Ishikawa (cell line): ENCODE data around the gene SMIM32.

Experiments
- CEBPB ChIP-seq: IDR thresholded peaks from 2 replicates; pipeline ENCODE4 v1.6.1; 2012
- CREB1 ChIP-seq: IDR thresholded peaks from 2 replicates; pipeline ENCODE4 v1.6.1; 2012; ENCODE audit warnings: low read depth
- EGR1 ChIP-seq: IDR thresholded peaks from 2 replicates; pipeline ENCODE4 v1.6.1; 2012
- EP300 ChIP-seq: IDR thresholded peaks from 2 replicates; pipeline ENCODE4 v1.6.1; 2012; ENCODE audit warnings: borderline replicate concordance
- FOXM1 ChIP-seq: IDR thresholded peaks from 2 replicates; pipeline ENCODE4 v1.6.1; 2012; ENCODE audit warnings: low read depth, borderline replicate concordance
- MAX ChIP-seq: IDR thresholded peaks from 2 replicates; pipeline ENCODE4 v1.6.1; 2012
- NFIC ChIP-seq: IDR thresholded peaks from 2 replicates; pipeline ENCODE4 v1.6.1; 2012
- RAD21 ChIP-seq: IDR thresholded peaks from 2 replicates; pipeline ENCODE4 v1.6.1; 2012; ENCODE audit warnings: low read depth
- TAF1 ChIP-seq: IDR thresholded peaks from 2 replicates; pipeline ENCODE4 v1.6.1; 2012; ENCODE audit warnings: low read depth, mild to moderate bottlenecking
- TCF12 ChIP-seq: IDR thresholded peaks from 2 replicates; pipeline ENCODE4 v1.6.1; 2012; ENCODE audit warnings: low read depth
- TEAD4 ChIP-seq: IDR thresholded peaks from 2 replicates; pipeline ENCODE4 v1.6.1; 2012
- USF1 ChIP-seq: IDR thresholded peaks from 2 replicates; pipeline ENCODE4 v1.6.1; 2012
- YY1 ChIP-seq: IDR thresholded peaks from 2 replicates; pipeline ENCODE4 v1.6.1; 2012; ENCODE audit warnings: low read depth
- ZBTB7A ChIP-seq: IDR thresholded peaks from 2 replicates; pipeline ENCODE4 v1.6.1; 2012; ENCODE audit warnings: low read depth
- TF ChIP-seq, protein P1 (sequence below): IDR thresholded peaks from 2 replicates; pipeline ENCODE4 v1.6.1; 2012; ENCODE audit warnings: low read depth, mild to moderate bottlenecking

Gene SMIM32

DNA sequence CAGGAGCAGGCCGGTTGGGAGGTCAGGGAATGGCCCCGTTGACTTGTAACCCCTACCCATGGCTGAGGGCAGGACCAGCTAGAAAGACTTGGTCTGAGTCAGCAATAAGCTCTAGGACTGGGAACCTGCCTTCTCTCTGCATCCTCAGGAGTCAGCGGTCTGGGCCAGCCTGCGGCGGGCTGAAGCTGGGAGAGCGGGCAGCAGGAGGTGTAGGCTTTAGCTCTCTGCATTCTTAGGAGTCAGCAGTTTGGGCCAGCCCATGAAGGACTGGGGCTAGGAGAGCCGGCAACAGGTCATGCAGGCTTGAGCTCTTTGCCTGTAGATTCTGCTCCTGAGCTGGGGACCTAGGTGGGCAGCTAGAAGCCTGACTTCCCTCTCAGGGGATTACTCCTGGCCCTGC, 6.4 kb upstream of the SMIM32 start:
- no peak for TF ChIP-seq TEAD4
- TF ChIP-seq EGR1 = no peak
- TF ChIP-seq FOXM1 = no peak
- TF ChIP-seq, protein P1, sequence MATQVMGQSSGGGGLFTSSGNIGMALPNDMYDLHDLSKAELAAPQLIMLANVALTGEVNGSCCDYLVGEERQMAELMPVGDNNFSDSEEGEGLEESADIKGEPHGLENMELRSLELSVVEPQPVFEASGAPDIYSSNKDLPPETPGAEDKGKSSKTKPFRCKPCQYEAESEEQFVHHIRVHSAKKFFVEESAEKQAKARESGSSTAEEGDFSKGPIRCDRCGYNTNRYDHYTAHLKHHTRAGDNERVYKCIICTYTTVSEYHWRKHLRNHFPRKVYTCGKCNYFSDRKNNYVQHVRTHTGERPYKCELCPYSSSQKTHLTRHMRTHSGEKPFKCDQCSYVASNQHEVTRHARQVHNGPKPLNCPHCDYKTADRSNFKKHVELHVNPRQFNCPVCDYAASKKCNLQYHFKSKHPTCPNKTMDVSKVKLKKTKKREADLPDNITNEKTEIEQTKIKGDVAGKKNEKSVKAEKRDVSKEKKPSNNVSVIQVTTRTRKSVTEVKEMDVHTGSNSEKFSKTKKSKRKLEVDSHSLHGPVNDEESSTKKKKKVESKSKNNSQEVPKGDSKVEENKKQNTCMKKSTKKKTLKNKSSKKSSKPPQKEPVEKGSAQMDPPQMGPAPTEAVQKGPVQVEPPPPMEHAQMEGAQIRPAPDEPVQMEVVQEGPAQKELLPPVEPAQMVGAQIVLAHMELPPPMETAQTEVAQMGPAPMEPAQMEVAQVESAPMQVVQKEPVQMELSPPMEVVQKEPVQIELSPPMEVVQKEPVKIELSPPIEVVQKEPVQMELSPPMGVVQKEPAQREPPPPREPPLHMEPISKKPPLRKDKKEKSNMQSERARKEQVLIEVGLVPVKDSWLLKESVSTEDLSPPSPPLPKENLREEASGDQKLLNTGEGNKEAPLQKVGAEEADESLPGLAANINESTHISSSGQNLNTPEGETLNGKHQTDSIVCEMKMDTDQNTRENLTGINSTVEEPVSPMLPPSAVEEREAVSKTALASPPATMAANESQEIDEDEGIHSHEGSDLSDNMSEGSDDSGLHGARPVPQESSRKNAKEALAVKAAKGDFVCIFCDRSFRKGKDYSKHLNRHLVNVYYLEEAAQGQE = no peak
- TF ChIP-seq CEBPB = no peak
- no peak for TF ChIP-seq MAX
- no peak for TF ChIP-seq TAF1
- no peak for TF ChIP-seq YY1

GRCh38 chr5:136198453-136198852, 5.5 kb upstream of the SMIM32 start:
- TF ChIP-seq CREB1 (no peak), ZBTB7A (no peak), CEBPB (no peak), RAD21 (no peak)
- TF ChIP-seq, protein P1 = no peak

GRCh38 chr5:136197462-136198142, 4.6 kb upstream of the SMIM32 start:
- no peak for TF ChIP-seq TEAD4
- no peak for TF ChIP-seq EP300
- no peak for TF ChIP-seq NFIC

DNA sequence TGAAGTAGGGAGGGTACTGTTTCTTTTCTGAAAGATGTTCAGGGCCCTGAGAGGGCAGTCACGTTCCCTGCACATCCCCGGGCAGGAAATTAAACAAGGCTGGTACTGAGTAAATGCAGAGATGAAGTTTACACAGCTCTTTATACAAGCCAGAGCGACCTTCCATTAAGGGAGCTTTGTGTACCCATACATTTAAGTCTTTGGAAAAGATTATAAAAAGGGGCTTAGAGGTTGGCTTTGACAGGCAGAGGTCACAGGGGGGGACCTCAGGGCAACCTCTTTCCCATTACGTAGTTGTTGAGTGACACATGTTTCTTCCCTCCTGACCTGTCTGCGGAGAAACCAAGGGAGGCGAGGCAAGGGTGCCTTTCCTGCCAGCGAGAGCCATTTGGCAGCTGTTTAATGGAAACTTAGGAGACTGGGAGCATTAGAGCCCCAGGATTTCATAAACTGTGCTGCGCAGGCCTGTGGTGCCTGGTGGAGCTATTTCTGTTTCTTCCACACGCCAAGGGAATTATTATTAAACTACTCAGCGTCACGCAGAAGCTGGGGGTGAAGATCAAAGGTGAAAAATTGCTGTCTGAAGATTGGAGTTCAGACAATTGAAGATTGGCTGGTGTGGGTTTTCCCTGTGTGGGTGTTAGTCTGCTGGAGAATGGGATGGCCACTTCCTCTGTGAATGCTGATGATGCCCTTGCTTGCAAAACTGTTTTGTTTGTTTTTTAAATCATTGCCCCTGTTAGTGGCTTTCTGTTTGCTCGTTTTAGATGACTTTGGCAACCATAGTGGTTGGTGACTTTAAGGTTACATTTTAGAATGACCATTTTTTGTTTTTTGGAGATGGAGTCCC, 3.2 kb upstream of the SMIM32 start:
- TF ChIP-seq ZBTB7A (no peak), MAX (no peak), TEAD4 (no peak), USF1 (no peak), CREB1 (no peak), EP300 (no peak), NFIC (no peak), FOXM1 (no peak), TAF1 (no peak), TCF12 (no peak), YY1 (no peak)
- TF ChIP-seq, protein P1 = no peak

GRCh38 chr5:136194576-136194975, 1.6 kb upstream of the SMIM32 start:
- no peak for TF ChIP-seq EGR1
- no peak for TF ChIP-seq FOXM1
- TF ChIP-seq USF1 = no peak
- TF ChIP-seq CREB1 = no peak
- no peak for TF ChIP-seq NFIC
- TF ChIP-seq TEAD4 = no peak
- no peak for TF ChIP-seq CEBPB
- TF ChIP-seq TCF12 = no peak
